GM12873 (cell line): ENCODE measurements around the gene PPP1R14B.

Source experiments
- TF ChIP-seq, protein P1 (sequence below): IDR thresholded peaks from 2 replicates; pipeline ENCODE4 v1.5.1; 2012; ENCODE audit warnings: low read depth, mild to moderate bottlenecking, moderate library complexity, low read length, control low read depth; ENCODE audit not compliant: insufficient read depth; ENCODE audit errors: missing control alignments

The PPP1R14B gene

DNA sequence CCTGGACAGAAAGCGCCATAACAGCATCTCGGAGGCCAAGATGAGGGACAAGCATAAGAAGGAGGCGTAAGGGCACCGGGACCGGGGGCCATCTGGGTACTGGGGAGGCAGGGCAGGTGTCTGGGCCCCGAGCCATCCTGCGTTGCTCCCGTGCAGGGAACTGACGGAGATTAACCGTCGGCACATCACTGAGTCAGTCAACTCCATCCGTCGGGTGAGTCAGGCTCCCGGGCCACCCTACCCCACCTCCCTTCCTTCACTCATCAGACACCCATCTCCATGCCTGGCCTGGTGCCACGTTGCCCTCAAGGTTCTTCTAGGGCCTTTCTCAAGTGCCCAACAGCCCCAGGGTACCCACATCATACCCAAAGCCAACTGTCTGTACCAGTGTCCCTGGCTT lies 19.6 kb upstream of the PPP1R14B start:
- TF ChIP-seq, protein P1, sequence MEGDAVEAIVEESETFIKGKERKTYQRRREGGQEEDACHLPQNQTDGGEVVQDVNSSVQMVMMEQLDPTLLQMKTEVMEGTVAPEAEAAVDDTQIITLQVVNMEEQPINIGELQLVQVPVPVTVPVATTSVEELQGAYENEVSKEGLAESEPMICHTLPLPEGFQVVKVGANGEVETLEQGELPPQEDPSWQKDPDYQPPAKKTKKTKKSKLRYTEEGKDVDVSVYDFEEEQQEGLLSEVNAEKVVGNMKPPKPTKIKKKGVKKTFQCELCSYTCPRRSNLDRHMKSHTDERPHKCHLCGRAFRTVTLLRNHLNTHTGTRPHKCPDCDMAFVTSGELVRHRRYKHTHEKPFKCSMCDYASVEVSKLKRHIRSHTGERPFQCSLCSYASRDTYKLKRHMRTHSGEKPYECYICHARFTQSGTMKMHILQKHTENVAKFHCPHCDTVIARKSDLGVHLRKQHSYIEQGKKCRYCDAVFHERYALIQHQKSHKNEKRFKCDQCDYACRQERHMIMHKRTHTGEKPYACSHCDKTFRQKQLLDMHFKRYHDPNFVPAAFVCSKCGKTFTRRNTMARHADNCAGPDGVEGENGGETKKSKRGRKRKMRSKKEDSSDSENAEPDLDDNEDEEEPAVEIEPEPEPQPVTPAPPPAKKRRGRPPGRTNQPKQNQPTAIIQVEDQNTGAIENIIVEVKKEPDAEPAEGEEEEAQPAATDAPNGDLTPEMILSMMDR = no peak

DNA sequence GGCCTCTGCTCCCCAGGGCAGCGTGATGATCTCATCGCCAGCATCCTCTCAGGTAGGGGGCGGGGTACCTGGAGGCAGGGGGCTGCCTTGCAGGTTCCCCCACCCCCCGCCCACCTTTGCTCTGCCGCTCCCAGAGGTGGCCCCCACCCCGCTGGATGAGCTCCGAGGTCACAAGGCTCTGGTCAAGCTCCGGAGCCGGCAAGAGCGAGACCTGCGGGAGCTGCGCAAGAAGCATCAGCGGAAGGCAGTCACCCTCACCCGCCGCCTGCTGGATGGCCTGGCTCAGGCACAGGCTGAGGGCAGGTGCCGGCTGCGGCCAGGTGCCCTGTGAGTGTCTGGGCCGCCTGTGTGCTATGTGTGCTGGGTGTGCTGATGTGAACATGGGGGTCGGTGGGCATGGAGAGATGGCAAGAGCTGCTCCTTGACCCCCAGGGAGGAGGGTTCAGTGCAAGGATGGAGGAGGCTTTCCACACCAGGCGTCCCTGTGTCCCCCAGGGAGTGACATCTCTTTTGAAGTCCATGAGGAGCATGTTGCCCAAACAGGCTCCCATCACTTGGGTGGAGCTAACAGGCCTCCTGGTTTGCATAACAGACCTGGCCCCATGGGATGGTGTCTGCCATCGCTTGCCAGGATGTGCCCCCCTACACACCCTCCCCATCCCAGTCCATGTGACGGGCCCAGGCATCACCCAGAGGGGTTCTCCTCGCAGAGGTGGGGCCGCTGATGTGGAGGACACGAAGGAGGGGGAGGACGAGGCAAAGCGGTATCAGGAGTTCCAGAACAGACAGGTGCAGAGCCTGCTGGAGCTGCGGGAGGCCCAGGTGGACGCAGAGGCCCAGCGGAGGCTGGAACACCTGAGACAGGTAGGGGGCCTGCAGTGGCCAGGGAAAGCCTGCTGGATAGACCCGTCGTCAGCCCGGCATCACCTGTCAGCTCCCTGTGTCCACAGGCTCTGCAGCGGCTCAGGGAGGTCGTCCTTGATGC lies 18.7 kb upstream of the PPP1R14B start:
- TF ChIP-seq, protein P1 = no peak

DNA sequence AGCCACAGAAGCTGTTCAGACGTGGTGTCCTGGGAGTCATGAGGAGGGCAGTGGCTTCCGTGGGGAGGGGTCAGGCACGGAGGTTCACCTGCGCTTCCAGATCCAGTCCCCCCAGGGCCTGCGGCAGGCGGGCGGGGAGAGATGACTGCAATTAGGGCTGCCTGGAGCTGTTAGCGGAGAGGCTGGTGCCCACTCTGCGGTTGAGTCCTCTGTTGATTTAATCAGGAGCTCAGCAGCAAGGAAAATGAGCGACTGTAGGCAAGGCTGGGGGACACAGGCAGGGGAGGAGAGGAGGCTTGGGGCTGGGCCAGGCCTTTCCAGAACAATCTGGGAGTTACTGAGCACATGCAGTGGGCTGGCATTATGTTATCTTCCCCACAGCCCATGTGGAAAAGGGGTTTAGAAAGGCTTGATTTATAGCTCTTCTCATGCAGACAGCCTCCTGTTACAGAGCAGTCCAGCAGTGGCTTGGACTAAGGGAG lies 17.7 kb upstream of the PPP1R14B start:
- TF ChIP-seq, protein P1 = no peak

DNA sequence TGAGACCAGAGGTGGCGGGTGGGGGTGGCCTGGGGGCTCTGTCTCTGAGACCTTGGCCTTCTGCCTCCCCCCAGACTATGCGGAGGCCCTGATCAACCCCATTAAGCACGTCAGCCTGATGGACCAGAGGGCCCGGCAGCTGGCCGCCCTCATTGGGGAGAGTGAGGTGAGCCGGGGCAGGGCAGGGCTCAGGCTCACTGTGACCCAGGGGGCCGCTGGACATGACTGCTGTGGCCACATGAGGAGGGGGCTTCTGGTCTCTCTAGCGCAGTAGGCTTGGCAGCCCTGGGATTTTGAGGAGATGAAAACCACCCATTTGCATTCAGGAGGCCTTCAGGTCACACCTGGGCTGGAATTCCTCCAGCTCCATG lies 17.2 kb upstream of the PPP1R14B start:
- TF ChIP-seq, protein P1 = no peak

DNA sequence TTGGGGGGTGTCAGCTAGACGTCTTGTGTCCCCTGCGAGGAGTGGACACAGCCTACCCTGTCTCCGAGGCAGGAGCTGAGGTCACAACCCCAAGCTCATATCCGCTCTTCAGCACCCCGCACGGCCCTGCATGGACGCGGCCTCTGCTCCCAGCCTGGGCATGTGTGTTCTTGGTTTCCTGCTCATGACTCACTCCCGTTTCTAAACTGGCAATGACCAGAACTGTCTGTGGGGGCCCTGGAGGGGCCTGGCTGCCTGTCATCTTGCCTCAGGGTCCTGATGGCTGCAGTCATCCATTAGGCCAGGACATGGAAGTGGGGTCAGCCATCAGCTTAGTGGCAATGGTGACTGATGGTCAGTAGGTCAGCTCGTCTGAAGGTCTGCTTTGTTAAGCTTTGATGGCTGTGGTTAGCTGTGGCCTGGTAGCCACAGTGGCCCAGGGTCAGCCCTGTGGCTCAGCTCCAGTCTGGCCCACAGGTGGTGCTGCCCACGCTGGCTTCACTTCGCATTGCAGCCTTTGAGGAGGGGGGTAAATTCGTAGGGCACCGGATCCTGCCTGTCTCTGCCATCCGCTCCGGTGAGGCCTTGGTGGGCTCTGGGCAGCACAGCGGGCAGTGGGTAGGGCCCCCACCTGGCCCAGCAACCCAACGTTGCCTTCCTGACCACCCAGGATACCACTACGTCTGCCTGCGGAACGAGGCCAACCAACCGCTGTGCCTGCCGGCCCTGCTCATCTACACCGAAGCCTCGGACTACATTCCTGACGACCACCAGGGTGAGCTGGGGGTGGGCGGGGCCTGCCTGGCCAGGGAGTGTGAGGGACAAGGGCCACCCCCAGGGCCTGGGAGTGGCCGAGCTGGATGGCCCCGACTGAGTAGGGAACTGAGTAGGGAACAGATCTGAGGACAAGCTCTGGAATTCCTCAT lies 16.5 kb upstream of the PPP1R14B start:
- TF ChIP-seq, protein P1 = no peak

DNA sequence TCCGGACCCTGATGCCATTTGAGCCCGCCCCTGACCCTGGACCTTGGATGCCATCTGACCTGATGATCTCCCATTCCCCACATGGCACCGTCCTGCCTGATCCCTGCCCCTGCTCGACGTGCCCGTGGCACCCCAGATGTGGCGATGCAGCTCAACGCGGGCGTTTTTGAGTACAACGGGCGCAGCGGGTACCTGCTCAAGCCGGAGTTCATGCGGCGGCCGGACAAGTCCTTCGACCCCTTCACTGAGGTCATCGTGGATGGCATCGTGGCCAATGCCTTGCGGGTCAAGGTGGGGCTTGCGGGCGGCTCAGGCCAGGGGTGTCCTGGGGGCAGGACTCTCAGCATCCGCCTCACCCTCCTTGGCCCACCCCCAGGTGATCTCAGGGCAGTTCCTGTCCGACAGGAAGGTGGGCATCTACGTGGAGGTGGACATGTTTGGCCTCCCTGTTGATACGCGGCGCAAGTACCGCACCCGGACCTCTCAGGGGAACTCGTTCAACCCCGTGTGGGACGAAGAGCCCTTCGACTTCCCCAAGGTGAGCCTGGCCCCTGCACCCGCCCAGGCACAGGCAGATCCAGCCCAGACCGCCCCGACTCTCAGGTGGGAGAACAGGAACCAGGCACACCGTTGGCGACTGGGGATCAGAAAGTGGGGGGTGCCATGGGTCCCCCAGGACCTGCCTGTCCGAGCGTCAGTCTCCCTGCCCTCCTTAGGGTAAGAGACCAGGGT lies 15.7 kb upstream of the PPP1R14B start:
- TF ChIP-seq, protein P1 = no peak
